Tibial nerve (tissue), 4 donors: Measurements from ENCODE around the gene OTUD5. TPM values are rescaled to one million over a fixed set of nuclear protein-coding genes. Genes with fewer than 3 reads are reported as not detected.

Experiments used
- DNase-seq, 2 donors: peaks; one replicate each; pipeline ENCODE4 v3.0.0-alpha.2; 2019; ENCODE audit warnings: low spot score in 2 of 2
- H3K27ac ChIP-seq, 4 donors: fragments of 200-600 bp; sonication (generic) in 3 of 4; one replicate each; pipeline ENCODE4 v1.5.1; 2017 to 2019; ENCODE audit warnings: mild to moderate bottlenecking in 1 of 4
- H3K27me3 ChIP-seq, 2 donors: fragments of 200-600 bp; sonication (generic) in 1 of 2; one replicate each; pipeline versions ENCODE4 v1.5.1 to v1.6.0; 2017 to 2019
- H3K36me3 ChIP-seq, 3 donors: fragments of 200-600 bp; sonication (generic); one replicate each; pipeline ENCODE4 v1.5.1; 2018 to 2019
- H3K4me1 ChIP-seq, 4 donors: fragments of 200-600 bp; sonication (generic) in 3 of 4; one replicate each; pipeline ENCODE4 v1.5.1; 2017 to 2019
- H3K4me3 ChIP-seq, 4 donors: fragments of 200-600 bp; sonication (generic) in 3 of 4; one replicate each; pipeline ENCODE4 v1.5.1; 2017 to 2019; ENCODE audit warnings: mild to moderate bottlenecking in 1 of 4, moderate library complexity in 1 of 4
- H3K9me3 ChIP-seq, 4 donors: fragments of 200-600 bp; sonication (generic) in 3 of 4; one replicate each; pipeline ENCODE4 v1.5.1; 2017 to 2019
- CTCF ChIP-seq, 5 experiments: fragments of 200-600 bp in 3 of 5; fragments of 450-650 bp in 2 of 5; sonication (generic) in 3 of 5; IDR thresholded peaks; one replicate each; pipeline ENCODE4 v1.5.1; 2016 to 2019; ENCODE audit warnings: antibody characterized with exemption in 5 of 5, mild to moderate bottlenecking in 3 of 5, moderate library complexity in 2 of 5
- EP300 ChIP-seq, 2 donors: sonication (generic); formaldehyde crosslinking; IDR thresholded peaks; one replicate each; pipeline ENCODE4 v1.6.1; 2017; ENCODE audit warnings: antibody characterized with exemption in 2 of 2, mild to moderate bottlenecking in 1 of 2
- POLR2A ChIP-seq, 2 donors: fragments of 450-650 bp; IDR thresholded peaks; one replicate each; pipeline ENCODE4 v1.6.1; 2017; ENCODE audit warnings: antibody characterized with exemption in 2 of 2, mild to moderate bottlenecking in 2 of 2, moderate library complexity in 2 of 2
- WGBS, 2 donors: methylation state at CpG; one replicate each; pipeline ENCODE4 v1.1.5; 2018; 5-methylcytosine and 5-hydroxymethylcytosine counted together
- total RNA-seq, 4 donors: library from RNA; depleted of rRNA; stranded (reverse); fragments of >200 nt; gene quantifications; one replicate each; pipeline ENCODE4 v1.1.0, GENCODE V29; 2016

The OTUD5 gene
- total RNA-seq, 4 donors from 2014 or later, result 39.8 to 79.2 (median 51.6) TPM

DNA sequence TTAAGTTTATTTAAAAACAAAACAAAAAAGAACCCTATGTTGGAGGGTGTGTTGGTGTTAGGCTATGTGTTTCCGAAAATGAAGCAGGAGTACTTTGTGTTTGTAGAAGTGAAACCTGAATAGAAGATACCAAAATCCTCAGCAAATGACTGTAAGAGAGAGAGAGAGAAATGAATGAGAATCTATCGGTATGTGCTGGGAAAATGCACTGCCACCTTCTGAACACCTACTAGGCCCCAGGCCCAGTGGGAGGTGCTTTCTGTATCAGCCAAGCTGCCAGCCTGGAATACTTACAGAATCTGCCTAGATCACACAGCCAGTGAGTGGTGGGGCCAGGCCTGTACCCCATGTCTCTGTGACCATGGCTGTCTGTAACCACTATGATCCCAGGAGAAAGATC, 23.6 kb downstream of the OTUD5 start:
- Histone ChIP-seq H3K9me3 (no peaks in the 10 kb centered on the region), H3K4me1 (peaks cover 0 to 15% (median 0%) of the 10 kb centered on the region in 4 donors), H3K36me3 (peaks cover 0 to 45% (median 0%) of the 10 kb centered on the region in 3 donors), H3K27me3 (no peaks in the 10 kb centered on the region), H3K27ac (no peak overlapping the region), H3K4me3 (no peak overlapping the region)
- no peak for DNase-seq
- 91 to 92% methylated on average over 2 of the region's 2 CpGs for WGBS, 2 donors
- TF ChIP-seq POLR2A (IDR thresholded peaks at IDR 0.05) (no peak), CTCF (IDR thresholded peaks at IDR 0.05) (no peak), EP300 (IDR thresholded peaks at IDR 0.05) (no peak)

DNA sequence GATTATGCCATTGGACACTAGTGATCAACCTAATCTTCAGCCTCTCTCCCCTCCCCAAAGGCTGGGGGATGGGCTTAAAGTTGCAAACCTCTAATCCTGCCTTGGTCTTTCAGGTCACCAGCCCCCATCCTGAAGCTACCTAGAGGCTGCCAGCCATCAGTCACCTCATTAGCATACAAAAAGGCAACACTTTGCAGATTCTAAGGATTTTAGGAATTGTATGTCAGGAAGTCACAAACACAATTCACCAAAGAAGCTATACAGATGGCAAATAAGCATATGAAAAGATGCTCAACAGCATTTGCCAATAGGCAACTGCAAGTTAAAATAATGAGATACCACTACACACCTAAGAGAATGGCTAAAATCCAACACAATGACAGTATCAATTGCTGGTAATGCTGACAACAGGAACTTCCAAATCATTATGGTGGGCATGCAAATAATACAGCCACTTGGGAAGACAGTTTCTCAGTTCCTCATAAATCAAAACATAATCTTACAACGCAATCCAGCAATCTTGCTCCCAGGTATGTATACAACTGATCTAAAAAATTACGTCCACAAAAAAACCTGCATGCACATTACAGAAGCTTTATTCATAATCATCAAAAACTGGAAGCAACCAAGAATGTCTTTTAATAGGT, 29.5 kb downstream of the OTUD5 start:
- 63 to 75% methylated on average over 2 of the region's 2 CpGs for WGBS, 2 donors
- Histone ChIP-seq H3K27me3 (no peaks in the 10 kb centered on the region), H3K4me1 (no peaks in the 10 kb centered on the region), H3K4me3 (no peak overlapping the region), H3K27ac (no peak overlapping the region), H3K36me3 (peaks cover 0 to 47% (median 0%) of the 10 kb centered on the region in 3 donors), H3K9me3 (no peaks in the 10 kb centered on the region)
- DNase-seq, result no peak
- no peak for TF ChIP-seq POLR2A (IDR thresholded peaks at IDR 0.05)
- TF ChIP-seq EP300 (IDR thresholded peaks at IDR 0.05), result no peak
- TF ChIP-seq CTCF (IDR thresholded peaks at IDR 0.05), result no peak

GRCh38 chrX:48927123-48927522, 30.3 kb downstream of the OTUD5 start:
- Histone ChIP-seq H3K4me1 (no peaks in the 10 kb centered on the region), H3K27me3 (no peaks in the 10 kb centered on the region), H3K4me3 (no peak overlapping the region), H3K9me3 (no peaks in the 10 kb centered on the region), H3K27ac (no peak overlapping the region), H3K36me3 (peaks cover 0 to 47% (median 0%) of the 10 kb centered on the region in 3 donors)
- WGBS, 2 donors, result 58 to 80% methylated on average over 5 of the region's 5 CpGs
- TF ChIP-seq EP300 (IDR thresholded peaks at IDR 0.05) (no peak), CTCF (IDR thresholded peaks at IDR 0.05) (no peak), POLR2A (IDR thresholded peaks at IDR 0.05) (no peak)
- no peak for DNase-seq

DNA sequence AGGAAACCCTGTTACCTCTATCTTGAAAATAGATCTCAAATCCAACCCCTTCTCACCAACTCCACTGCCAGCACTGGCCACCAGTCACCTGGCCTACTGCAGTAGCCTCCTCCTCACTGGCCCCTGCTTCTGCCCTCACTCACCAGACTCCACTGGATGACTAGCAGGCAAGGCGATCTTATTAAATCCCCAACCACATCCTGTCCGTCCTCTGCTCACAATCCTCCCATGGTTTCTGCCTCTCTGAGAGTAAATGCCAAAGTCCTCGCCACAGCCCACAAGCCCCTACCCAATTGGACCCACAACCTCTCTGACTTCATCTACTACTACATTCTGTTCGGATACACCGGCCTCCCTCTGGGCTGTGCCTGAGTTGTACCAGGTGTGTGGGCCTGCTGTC, 33.1 kb downstream of the OTUD5 start:
- no peak for DNase-seq
- peaks cover 0 to 11% (median 2%) of the 10 kb centered on the region in 4 donors for H3K4me1 ChIP-seq
- no peak for TF ChIP-seq EP300 (IDR thresholded peaks at IDR 0.05)
- no peak for TF ChIP-seq POLR2A (IDR thresholded peaks at IDR 0.05)
- TF ChIP-seq CTCF (IDR thresholded peaks at IDR 0.05), result no peak
- no peak overlapping the region for H3K4me3 ChIP-seq
- no peaks in the 10 kb centered on the region for H3K27me3 ChIP-seq
- H3K27ac ChIP-seq, result no peak overlapping the region
- 75 to 77% methylated on average over 5 of the region's 5 CpGs for WGBS, 2 donors
- no peaks in the 10 kb centered on the region for H3K9me3 ChIP-seq
- H3K36me3 ChIP-seq, result peaks cover 0 to 37% (median 0%) of the 10 kb centered on the region in 3 donors

- H3K36me3 ChIP-seq, result peaks cover 0 to 37% (median 0%) of the 10 kb centered on the region in 3 donors
- no peak for DNase-seq
- H3K9me3 ChIP-seq, result no peaks in the 10 kb centered on the region
- no peak overlapping the region for H3K4me3 ChIP-seq
- TF ChIP-seq EP300 (IDR thresholded peaks at IDR 0.05) (no peak), CTCF (IDR thresholded peaks at IDR 0.05) (no peak), POLR2A (IDR thresholded peaks at IDR 0.05) (no peak)
- WGBS, 2 donors, result 82 to 90% methylated on average over 7 to 13 of the region's 13 CpGs
- peaks cover 0 to 11% (median 2%) of the 10 kb centered on the region in 4 donors for H3K4me1 ChIP-seq
- H3K27me3 ChIP-seq, result no peaks in the 10 kb centered on the region
- no peak overlapping the region for H3K27ac ChIP-seq
These were observed 33.6 kb downstream of the OTUD5 start for GRCh38 chrX:48923771-48924170.
